Measurements from ENCODE around the gene RERGL. TPM values are rescaled to one million over a fixed set of nuclear protein-coding genes. Genes with fewer than 3 reads are reported as not detected.
"Not testable (repeated sequence)": the region's sequence is repeated elsewhere in the genome, so short reads cannot be mapped to it uniquely, and the experiment has no call there.

Gene RERGL, protein sequence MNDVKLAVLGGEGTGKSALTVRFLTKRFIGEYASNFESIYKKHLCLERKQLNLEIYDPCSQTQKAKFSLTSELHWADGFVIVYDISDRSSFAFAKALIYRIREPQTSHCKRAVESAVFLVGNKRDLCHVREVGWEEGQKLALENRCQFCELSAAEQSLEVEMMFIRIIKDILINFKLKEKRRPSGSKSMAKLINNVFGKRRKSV
- polyA plus RNA-seq (ENCODE audit: insufficient read length in 4 of 4) = 10 to 100 TPM in 1 of 4 donors, 1 to 10 TPM in 3; 5.8 to 11.3 (median 8.1) TPM

DNA sequence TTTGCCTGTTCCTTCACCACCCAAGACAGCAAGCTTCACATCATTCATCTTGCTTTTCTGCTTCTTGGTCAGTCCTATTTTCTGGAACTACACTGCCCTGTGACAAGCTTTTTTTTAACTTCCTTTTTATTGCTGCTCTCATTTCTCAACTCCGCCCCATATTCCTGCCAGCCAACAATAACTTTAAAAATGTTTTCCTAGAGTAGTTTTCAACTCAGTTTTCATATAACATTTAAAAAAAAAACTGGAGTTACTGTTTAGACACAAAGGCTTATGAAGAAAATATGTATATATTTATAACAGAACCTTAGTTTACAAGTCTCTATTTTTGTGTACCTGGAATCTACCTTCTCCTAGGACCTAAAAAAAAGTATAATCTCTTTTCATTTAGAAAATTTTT lies at the start of gene RERGL:
RERGL (minus strand) TSS at position 101 of the 400 bp plus-strand sequence; CDS start at position 48, 53 bp downstream.
- DNase-seq (ENCODE audit: low read depth in 4 of 4, low spot score in 2 of 4) = no peak

GRCh38 chr12:18139254-18139653 lies 49.3 kb upstream of the RERGL start:
- no peak for DNase-seq (ENCODE audit: low read depth in 4 of 4, low spot score in 2 of 4)

DNA sequence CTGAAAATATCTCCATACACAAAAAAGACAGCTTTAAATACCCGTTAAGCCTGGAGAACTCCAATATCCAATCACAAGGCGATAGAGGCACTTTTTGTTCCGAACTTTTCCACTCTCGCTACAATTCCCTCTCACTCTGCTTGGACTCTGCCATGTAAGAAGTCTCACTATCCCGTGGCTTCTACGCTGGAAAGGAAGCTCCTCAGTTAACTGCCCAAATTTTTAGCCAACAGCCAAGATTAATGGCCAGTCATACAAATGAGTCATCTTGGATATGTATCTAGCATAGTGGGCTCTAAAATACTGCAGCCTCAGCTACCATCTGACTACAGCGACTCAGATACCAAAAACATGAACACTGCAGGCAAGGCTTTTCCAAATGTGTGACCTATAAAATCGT lies 45.5 kb upstream of the RERGL start:
- no peak for DNase-seq (ENCODE audit: low read depth in 4 of 4, low spot score in 2 of 4)

- peak in 1 of 4 donors; percentile 32 for DNase-seq (ENCODE audit: low read depth in 4 of 4, low spot score in 2 of 4)
Measured at GRCh38 chr12:18135086-18135485, 45.1 kb upstream of the RERGL start.

DNA sequence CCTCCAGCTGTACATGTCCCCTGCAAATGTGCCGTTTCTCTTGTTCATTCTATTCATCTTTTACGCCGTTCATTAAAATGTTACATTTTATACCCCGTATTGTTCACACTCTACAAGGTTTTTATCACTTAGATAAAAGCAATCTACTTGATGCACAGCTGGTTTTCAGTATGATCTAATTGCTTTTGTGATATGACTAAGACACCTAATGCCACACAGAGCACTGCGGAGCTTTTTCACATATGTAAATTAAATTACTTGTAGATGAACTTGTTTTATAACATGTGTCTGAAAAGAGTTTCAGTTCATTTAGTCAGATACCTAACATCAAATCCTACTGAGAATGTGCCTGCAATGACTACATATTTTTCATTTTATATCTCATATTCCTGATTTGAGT lies 40.9 kb upstream of the RERGL start:
- no peak for DNase-seq (ENCODE audit: low read depth in 4 of 4, low spot score in 2 of 4)

- DNase-seq (ENCODE audit: low read depth in 4 of 4, low spot score in 2 of 4) = no peak
Measured at GRCh38 chr12:18123707-18124106, 33.7 kb upstream of the RERGL start.

DNA sequence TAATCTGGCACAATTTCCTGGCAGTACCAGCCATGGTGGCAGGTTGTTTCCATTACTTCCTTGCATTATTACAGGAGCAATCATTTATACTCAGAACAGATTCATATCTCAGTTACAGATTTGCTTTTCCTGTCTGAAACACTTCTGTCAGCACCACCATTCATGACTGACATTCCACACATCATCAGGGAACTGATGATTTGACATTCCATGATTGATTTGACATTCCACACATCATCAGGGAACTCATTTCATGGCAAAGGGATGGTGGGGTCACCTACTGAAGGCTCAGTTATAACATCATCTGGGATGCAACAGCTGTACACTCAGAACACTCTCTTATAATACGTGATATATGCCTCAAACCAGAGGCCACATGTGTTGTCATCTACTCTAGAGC lies 30.9 kb upstream of the RERGL start:
- no peak for DNase-seq (ENCODE audit: low read depth in 4 of 4, low spot score in 2 of 4)

- no peak for DNase-seq (ENCODE audit: low read depth in 4 of 4, low spot score in 2 of 4)
Measured at GRCh38 chr12:18108611-18109010, 18.6 kb upstream of the RERGL start.

GRCh38 chr12:18103624-18104023 lies 13.6 kb upstream of the RERGL start:
- no peak for DNase-seq (ENCODE audit: low read depth in 4 of 4, low spot score in 2 of 4)

DNA sequence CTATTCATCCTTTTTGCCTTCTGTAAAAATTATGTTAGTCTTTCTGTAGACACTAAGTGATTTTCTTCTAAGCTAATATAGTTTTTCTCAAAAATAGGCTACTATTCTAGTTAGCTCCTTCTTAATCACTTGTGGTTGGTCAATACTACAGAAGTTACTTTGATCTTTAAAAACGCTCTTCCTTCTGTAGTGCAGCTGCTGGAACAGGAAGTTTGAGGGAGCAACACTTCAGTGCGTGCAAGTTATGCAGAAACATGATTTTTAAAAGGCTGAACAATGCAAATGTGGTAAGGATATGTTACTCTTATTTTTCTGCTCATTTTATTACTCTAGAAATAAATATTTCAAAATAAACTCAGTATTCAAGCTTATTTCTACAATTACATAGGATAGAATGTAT lies 11.1 kb upstream of the RERGL start:
- DNase-seq (ENCODE audit: low read depth in 4 of 4, low spot score in 2 of 4) = peak in 1 of 4 donors; percentile 0

- DNase-seq (ENCODE audit: low read depth in 4 of 4, low spot score in 2 of 4) = no peak
Measured at GRCh38 chr12:18084080-18084479, 5.9 kb downstream of the RERGL start.

DNA sequence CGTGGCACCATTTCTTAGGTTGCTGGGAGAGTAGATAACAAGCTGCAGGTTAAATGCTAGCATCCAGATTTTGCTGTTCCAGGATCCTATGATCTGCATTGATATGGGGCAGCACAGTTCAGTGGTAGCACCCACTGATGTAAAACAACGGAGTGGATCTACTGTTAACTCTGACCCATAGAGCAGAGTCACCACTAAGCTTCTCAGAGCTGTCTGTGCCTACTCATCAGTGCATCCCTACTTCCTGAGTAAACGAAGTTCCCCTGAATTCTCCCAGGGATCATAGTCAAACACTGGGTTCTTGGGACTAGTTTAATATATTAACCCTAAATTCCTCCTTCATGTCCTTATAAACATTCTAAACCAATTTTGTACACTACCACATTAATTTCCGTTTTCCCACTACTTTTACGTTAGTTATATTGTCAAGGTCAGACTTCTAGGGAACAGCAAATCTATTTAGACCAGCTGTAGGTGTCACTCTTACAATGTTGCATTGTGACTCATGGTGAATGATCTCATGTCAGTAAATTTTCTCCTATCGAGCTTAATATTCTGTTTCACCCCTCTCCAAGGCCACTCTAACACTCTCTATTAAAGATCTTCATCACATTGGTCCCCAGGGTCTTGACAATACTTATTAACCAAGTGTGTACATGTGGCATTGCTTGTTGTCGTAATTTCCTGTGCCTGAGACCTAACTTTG lies 10.3 kb downstream of the RERGL start:
- no peak for DNase-seq (ENCODE audit: low read depth in 4 of 4, low spot score in 2 of 4)

DNA sequence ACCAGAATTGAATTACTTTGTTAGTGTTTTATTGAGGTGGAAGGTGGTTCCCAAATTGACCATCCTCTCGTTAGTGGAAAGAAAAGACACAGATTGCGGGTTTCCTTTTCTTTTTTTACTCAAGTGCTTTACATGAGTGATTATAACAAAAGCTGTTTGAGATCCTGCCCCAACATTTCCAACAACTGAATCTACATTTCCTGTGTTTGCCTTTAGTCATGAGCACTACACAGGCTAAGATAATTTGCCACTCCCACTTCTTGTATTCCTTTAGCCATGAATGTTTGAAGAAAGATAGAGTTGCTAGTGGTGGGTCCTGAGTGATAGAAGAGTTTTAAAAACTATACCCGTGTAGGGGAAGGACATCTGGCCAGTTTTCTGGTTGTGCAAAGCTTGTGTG lies 16.0 kb downstream of the RERGL start:
- no peak for DNase-seq (ENCODE audit: low read depth in 4 of 4, low spot score in 2 of 4)

DNA sequence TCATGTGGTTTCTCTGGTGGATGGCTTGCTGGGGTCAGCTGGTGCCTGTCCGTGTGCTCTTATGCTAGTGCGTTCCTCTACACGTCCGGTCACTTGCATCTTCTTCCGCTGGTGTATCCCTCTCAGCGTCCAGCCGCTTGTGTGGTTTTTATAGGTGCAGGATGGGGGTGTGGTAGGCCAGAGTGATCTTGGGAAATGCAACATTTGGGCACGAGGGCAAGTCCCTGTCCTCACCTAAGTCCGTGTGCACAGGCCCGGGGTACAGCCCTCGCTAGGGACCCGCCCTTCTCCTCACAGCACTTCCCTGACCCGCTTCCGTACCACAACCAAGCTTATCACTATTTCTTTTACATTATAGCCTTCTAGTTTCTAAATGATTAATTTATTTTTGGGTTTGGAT lies 17.3 kb downstream of the RERGL start:
- no peak for DNase-seq (ENCODE audit: low read depth in 4 of 4, low spot score in 2 of 4)

DNA sequence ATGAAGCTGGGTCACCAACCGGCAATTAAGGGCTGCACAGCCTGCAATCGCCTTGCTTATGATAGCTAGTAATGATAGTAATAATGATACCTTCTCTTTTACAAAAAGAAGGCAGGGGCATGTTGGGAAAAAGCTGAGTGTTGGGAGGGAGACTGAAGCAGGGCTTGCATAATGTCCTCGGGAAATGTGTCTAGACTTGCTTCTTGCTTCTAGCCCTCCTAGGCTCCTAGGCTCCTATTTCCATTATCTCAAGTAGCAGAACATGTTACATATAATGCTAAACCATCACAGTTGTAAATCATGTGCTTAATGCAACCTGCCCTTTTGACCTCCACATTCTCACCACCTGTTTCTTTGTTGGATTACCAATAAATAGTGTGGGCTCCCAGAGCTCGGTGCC lies 18.7 kb downstream of the RERGL start:
- DNase-seq (ENCODE audit: low read depth in 4 of 4, low spot score in 2 of 4) = no peak

- no peak for DNase-seq (ENCODE audit: low read depth in 4 of 4, low spot score in 2 of 4)
Measured at GRCh38 chr12:18068355-18068754, 21.6 kb downstream of the RERGL start.

DNA sequence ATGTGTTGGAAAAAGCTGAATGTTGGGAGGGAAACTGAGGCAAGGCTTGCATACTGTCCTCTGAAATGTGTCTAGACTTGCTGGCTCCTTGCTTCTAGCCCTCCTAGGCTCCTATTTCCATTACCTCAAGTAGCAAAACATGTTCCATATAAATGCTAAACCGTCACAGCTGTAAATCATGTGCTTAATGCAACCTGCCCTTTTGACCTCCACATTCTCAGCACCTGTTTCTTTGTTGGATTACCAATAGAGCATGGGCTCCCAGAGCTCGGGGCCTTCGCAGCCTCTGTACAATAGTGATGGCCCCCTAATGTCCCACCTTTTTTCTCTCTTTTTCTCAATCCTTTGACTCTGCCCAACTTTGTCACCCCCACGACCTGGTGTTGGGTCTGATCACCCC lies 23.3 kb downstream of the RERGL start:
- no peak for DNase-seq (ENCODE audit: low read depth in 4 of 4, low spot score in 2 of 4)

- DNase-seq (ENCODE audit: low read depth in 4 of 4, low spot score in 2 of 4) = not testable (repeated sequence)
Measured at GRCh38 chr12:18062867-18063266, 27.1 kb downstream of the RERGL start.

GRCh38 chr12:18057051-18057450 lies 32.9 kb downstream of the RERGL start:
- no peak for DNase-seq (ENCODE audit: low read depth in 4 of 4, low spot score in 2 of 4)

DNA sequence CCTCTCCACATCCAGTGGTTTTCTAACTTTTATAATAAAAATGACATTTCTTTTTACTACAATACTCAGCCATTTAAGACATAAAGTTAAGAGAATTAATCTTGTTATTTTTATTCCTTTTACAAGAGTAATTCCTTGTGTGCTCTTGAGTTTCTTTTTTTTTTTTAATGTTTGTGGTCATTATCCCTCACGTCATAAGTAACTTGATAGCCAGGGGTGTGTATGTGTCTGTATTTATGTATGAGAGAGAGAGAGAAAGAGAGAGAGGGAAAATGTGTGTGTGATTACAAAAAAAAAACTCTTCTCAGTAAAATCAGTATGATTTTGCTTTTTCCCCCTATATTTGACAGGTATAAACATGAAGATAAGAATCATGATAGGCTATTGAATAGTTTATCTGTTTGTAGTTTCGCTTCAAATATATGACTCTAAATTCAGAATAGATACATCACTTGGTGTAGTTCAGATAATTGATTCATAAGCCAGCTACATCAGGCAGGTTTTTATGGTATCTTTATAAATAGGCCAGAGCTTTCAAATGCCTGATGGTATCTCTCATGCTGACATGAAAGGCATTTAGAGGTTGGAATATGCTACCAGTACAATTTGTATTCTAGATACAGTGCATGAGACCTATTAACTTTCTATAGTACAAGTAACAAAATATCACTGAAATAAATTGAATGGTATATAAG lies 34.9 kb downstream of the RERGL start:
- no peak for DNase-seq (ENCODE audit: low read depth in 4 of 4, low spot score in 2 of 4)

DNA sequence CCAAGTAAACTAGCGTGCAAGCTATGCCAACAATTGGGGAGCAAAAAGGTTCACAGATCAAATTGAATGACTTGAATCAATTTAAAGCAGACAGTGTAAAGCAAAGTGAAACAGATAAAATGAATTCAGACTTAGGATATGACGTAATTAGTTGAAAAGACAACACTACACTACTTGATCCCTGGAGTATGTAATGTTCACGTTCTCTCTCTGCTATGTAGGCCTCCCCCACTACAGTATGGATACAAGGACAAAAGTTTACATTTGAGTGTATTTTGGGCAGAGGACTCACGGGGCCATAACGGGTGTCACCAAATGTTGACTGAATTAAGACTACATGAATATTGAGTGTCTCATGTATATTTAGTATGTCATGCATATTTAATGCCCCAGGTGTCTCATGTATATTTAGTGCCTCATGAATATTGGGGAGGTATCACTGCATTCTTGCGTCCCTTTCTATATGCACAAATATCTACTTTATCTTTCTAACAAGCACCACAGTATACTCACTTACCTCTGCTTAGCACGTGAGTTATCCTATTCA lies 44.5 kb downstream of the RERGL start:
- no peak for DNase-seq (ENCODE audit: low read depth in 4 of 4, low spot score in 2 of 4)

All from left renal cortex interstitium (tissue), 4 donors.